Measurements from ENCODE around the gene SLC19A2.
"Not testable (repeated sequence)": the region's sequence is repeated elsewhere in the genome, so short reads cannot be mapped to it uniquely, and the experiment has no call there.

SLC19A2 gene

GRCh38 chr1:169517558-169518186 is 31.9 kb upstream of the SLC19A2 start:
- DNase-seq: no peak
- no peaks in the 10 kb centered on the region for H3K36me3 Mint-ChIP-seq (ENCODE audit: insufficient read depth)
- H3K4me1 Mint-ChIP-seq (ENCODE audit: low read depth in 2 of 2): no peaks in the 10 kb centered on the region
- no peak overlapping the region for H3K27ac Mint-ChIP-seq
- H3K9me3 Mint-ChIP-seq: no peaks in the 10 kb centered on the region
- no peak for ATAC-seq (replicated peaks)
- H3K4me3 Mint-ChIP-seq: no peak overlapping the region
- peaks cover 0 to 4% of the 10 kb centered on the region in 2 donors for H3K27me3 Mint-ChIP-seq

GRCh38 chr1:169515641-169516040 is 29.9 kb upstream of the SLC19A2 start:
- Mint-ChIP-seq H3K4me1 (ENCODE audit: low read depth in 2 of 2) (no peaks in the 10 kb centered on the region), H3K27me3 (peaks cover 0 to 4% of the 10 kb centered on the region in 2 donors), H3K36me3 (ENCODE audit: insufficient read depth) (no peaks in the 10 kb centered on the region), H3K27ac (no peak overlapping the region), H3K4me3 (no peak overlapping the region), H3K9me3 (no peaks in the 10 kb centered on the region)
- DNase-seq (no peak), ATAC-seq (replicated peaks) (no peak)

- no peak for ATAC-seq (replicated peaks)
- no peaks in the 10 kb centered on the region for H3K4me1 Mint-ChIP-seq (ENCODE audit: low read depth in 2 of 2)
- no peaks in the 10 kb centered on the region for H3K36me3 Mint-ChIP-seq (ENCODE audit: insufficient read depth)
- H3K4me3 Mint-ChIP-seq: no peak overlapping the region
- no peaks in the 10 kb centered on the region for H3K9me3 Mint-ChIP-seq
- H3K27me3 Mint-ChIP-seq: peaks cover 0 to 4% of the 10 kb centered on the region in 2 donors
- DNase-seq: no peak
- H3K27ac Mint-ChIP-seq: no peak overlapping the region
Observed at GRCh38 chr1:169514566-169515270, 29.0 kb upstream of the SLC19A2 start.

GRCh38 chr1:169513208-169513607 is 27.5 kb upstream of the SLC19A2 start:
- H3K4me1 Mint-ChIP-seq (ENCODE audit: low read depth in 2 of 2): peaks cover 3 to 6% of the 10 kb centered on the region in 2 donors
- DNase-seq (no peak), ATAC-seq (replicated peaks) (no peak)
- H3K27me3 Mint-ChIP-seq: peaks cover 0 to 4% of the 10 kb centered on the region in 2 donors
- no peak overlapping the region for H3K4me3 Mint-ChIP-seq
- no peaks in the 10 kb centered on the region for H3K36me3 Mint-ChIP-seq (ENCODE audit: insufficient read depth)
- no peak overlapping the region for H3K27ac Mint-ChIP-seq
- H3K9me3 Mint-ChIP-seq: no peaks in the 10 kb centered on the region

GRCh38 chr1:169511316-169512005 is 25.7 kb upstream of the SLC19A2 start:
- H3K27me3 Mint-ChIP-seq: peaks cover 0 to 4% of the 10 kb centered on the region in 2 donors
- no peaks in the 10 kb centered on the region for H3K9me3 Mint-ChIP-seq
- peaks cover 5 to 6% of the 10 kb centered on the region in 2 donors for H3K4me1 Mint-ChIP-seq (ENCODE audit: low read depth in 2 of 2)
- no peak overlapping the region for H3K27ac Mint-ChIP-seq
- no peak overlapping the region for H3K4me3 Mint-ChIP-seq
- H3K36me3 Mint-ChIP-seq (ENCODE audit: insufficient read depth): no peaks in the 10 kb centered on the region
- DNase-seq (no peak), ATAC-seq (replicated peaks) (no peak)

- DNase-seq (no peak), ATAC-seq (replicated peaks) (no peak)
- H3K4me3 Mint-ChIP-seq: no peak overlapping the region
- no peaks in the 10 kb centered on the region for H3K36me3 Mint-ChIP-seq (ENCODE audit: insufficient read depth)
- no peaks in the 10 kb centered on the region for H3K9me3 Mint-ChIP-seq
- peaks cover 5 to 6% of the 10 kb centered on the region in 2 donors for H3K4me1 Mint-ChIP-seq (ENCODE audit: low read depth in 2 of 2)
- no peak overlapping the region for H3K27ac Mint-ChIP-seq
- peaks cover 0 to 1% of the 10 kb centered on the region in 2 donors for H3K27me3 Mint-ChIP-seq
Observed at GRCh38 chr1:169510060-169510459, 24.3 kb upstream of the SLC19A2 start.

GRCh38 chr1:169509354-169509753 is 23.6 kb upstream of the SLC19A2 start:
- no peaks in the 10 kb centered on the region for H3K9me3 Mint-ChIP-seq
- H3K27ac Mint-ChIP-seq: no peak overlapping the region
- H3K36me3 Mint-ChIP-seq (ENCODE audit: insufficient read depth): no peaks in the 10 kb centered on the region
- no peak for DNase-seq
- no peak overlapping the region for H3K4me3 Mint-ChIP-seq
- no peaks in the 10 kb centered on the region for H3K27me3 Mint-ChIP-seq
- ATAC-seq (replicated peaks): no peak
- peaks cover 5 to 6% of the 10 kb centered on the region in 2 donors for H3K4me1 Mint-ChIP-seq (ENCODE audit: low read depth in 2 of 2)

GRCh38 chr1:169508432-169509338 is 22.9 kb upstream of the SLC19A2 start:
- Mint-ChIP-seq H3K9me3 (no peaks in the 10 kb centered on the region), H3K27ac (peak overlapping the region; percentile 71 to 81), H3K4me3 (peak overlapping the region; percentile 15 to 44), H3K36me3 (ENCODE audit: insufficient read depth) (no peaks in the 10 kb centered on the region), H3K4me1 (ENCODE audit: low read depth in 2 of 2) (peaks cover 5 to 6% of the 10 kb centered on the region in 2 donors), H3K27me3 (no peaks in the 10 kb centered on the region)
- ATAC-seq (replicated peaks): no peak
- no peak for DNase-seq

- H3K4me1 Mint-ChIP-seq (ENCODE audit: low read depth in 2 of 2): peaks cover 5 to 6% of the 10 kb centered on the region in 2 donors
- H3K9me3 Mint-ChIP-seq: no peaks in the 10 kb centered on the region
- H3K27ac Mint-ChIP-seq: no peak overlapping the region
- ATAC-seq (replicated peaks) (no peak), DNase-seq (no peak)
- H3K27me3 Mint-ChIP-seq: no peaks in the 10 kb centered on the region
- H3K36me3 Mint-ChIP-seq (ENCODE audit: insufficient read depth): no peaks in the 10 kb centered on the region
- H3K4me3 Mint-ChIP-seq: no peak overlapping the region
Observed at GRCh38 chr1:169507413-169507812, 21.7 kb upstream of the SLC19A2 start.

- not testable (repeated sequence) for H3K4me1 Mint-ChIP-seq (ENCODE audit: low read depth in 2 of 2); H3K27ac Mint-ChIP-seq; H3K36me3 Mint-ChIP-seq (ENCODE audit: insufficient read depth); H3K4me3 Mint-ChIP-seq; H3K9me3 Mint-ChIP-seq; ATAC-seq (replicated peaks); DNase-seq
- peaks cover 10 to 18% of the 10 kb centered on the region in 2 donors for H3K27me3 Mint-ChIP-seq
Observed at GRCh38 chr1:169503601-169504000, 17.9 kb upstream of the SLC19A2 start.

GRCh38 chr1:169499807-169500206 is 14.1 kb upstream of the SLC19A2 start:
- H3K27me3 Mint-ChIP-seq: peaks cover 29 to 41% of the 10 kb centered on the region in 2 donors
- ATAC-seq (replicated peaks) (no peak), DNase-seq (no peak)
- no peaks in the 10 kb centered on the region for H3K9me3 Mint-ChIP-seq
- no peaks in the 10 kb centered on the region for H3K36me3 Mint-ChIP-seq (ENCODE audit: insufficient read depth)
- H3K4me3 Mint-ChIP-seq: no peak overlapping the region
- H3K4me1 Mint-ChIP-seq (ENCODE audit: low read depth in 2 of 2): no peaks in the 10 kb centered on the region
- H3K27ac Mint-ChIP-seq: no peak overlapping the region

GRCh38 chr1:169497317-169497716 is 11.6 kb upstream of the SLC19A2 start:
- Mint-ChIP-seq H3K27ac (no peak overlapping the region), H3K27me3 (peaks cover 29 to 41% of the 10 kb centered on the region in 2 donors), H3K4me3 (no peak overlapping the region), H3K9me3 (no peaks in the 10 kb centered on the region), H3K36me3 (ENCODE audit: insufficient read depth) (no peaks in the 10 kb centered on the region), H3K4me1 (ENCODE audit: low read depth in 2 of 2) (no peaks in the 10 kb centered on the region)
- no peak for DNase-seq
- ATAC-seq (replicated peaks): no peak

- Mint-ChIP-seq H3K36me3 (ENCODE audit: insufficient read depth) (no peaks in the 10 kb centered on the region), H3K4me1 (ENCODE audit: low read depth in 2 of 2) (no peaks in the 10 kb centered on the region), H3K4me3 (no peak overlapping the region), H3K9me3 (no peaks in the 10 kb centered on the region), H3K27ac (no peak overlapping the region), H3K27me3 (peaks cover 28 to 40% of the 10 kb centered on the region in 2 donors)
- DNase-seq (no peak), ATAC-seq (replicated peaks) (no peak)
Observed at GRCh38 chr1:169495916-169496315, 10.2 kb upstream of the SLC19A2 start.

Measured in effector memory CD8-positive, alpha-beta T cell (primary cell).